Neural progenitor cell (in vitro differentiated cells): ENCODE data around the gene RPL7A.

Experiments
- EZH2 ChIP-seq: fragments of 200-600 bp; sonication (generic); IDR thresholded peaks from 2 replicates; pipeline ENCODE4 v1.6.1; 2017; ENCODE audit warnings: antibody characterized with exemption, mild to moderate bottlenecking, moderate library complexity
- TF ChIP-seq, protein P1 (sequence below): fragments of 200-600 bp; sonication (generic); IDR thresholded peaks from 2 replicates; pipeline ENCODE4 v1.5.1; 2017; ENCODE audit warnings: antibody characterized with exemption, mild to moderate bottlenecking

- TF ChIP-seq, protein P1, sequence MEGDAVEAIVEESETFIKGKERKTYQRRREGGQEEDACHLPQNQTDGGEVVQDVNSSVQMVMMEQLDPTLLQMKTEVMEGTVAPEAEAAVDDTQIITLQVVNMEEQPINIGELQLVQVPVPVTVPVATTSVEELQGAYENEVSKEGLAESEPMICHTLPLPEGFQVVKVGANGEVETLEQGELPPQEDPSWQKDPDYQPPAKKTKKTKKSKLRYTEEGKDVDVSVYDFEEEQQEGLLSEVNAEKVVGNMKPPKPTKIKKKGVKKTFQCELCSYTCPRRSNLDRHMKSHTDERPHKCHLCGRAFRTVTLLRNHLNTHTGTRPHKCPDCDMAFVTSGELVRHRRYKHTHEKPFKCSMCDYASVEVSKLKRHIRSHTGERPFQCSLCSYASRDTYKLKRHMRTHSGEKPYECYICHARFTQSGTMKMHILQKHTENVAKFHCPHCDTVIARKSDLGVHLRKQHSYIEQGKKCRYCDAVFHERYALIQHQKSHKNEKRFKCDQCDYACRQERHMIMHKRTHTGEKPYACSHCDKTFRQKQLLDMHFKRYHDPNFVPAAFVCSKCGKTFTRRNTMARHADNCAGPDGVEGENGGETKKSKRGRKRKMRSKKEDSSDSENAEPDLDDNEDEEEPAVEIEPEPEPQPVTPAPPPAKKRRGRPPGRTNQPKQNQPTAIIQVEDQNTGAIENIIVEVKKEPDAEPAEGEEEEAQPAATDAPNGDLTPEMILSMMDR, result no peak
- TF ChIP-seq EZH2, result no peak
These were observed 34.6 kb downstream of the RPL7A start for GRCh38 chr9:133382507-133383141.
